Upper lobe of right lung (tissue), 1 donor: ENCODE data around the gene BAIAP2L2. TPM values are rescaled to one million over a fixed set of nuclear protein-coding genes. Genes with fewer than 3 reads are reported as not detected.

Source experiments
- ATAC-seq: fragments of 200-7000 bp; cut with Tn5 transposase; one replicate; pipeline ENCODE4 v1.9.1; 2020; ENCODE audit warnings: mild to moderate bottlenecking, moderate library complexity
- DNase-seq: peaks from one replicate; pipeline ENCODE4 v3.0.0-alpha.2; 2020
- H3K27ac ChIP-seq: fragments of 200-600 bp; one replicate; pipeline ENCODE4 v1.8.0; 2022
- H3K27me3 ChIP-seq: fragments of 200-600 bp; one replicate; pipeline ENCODE4 v1.8.0; 2022; ENCODE audit warnings: mild to moderate bottlenecking
- H3K36me3 ChIP-seq: fragments of 200-600 bp; one replicate; pipeline ENCODE4 v1.8.0; 2022
- H3K4me1 ChIP-seq: fragments of 200-600 bp; one replicate; pipeline ENCODE4 v1.8.0; 2022
- H3K4me3 ChIP-seq: fragments of 200-600 bp; one replicate; pipeline ENCODE4 v1.8.0; 2022; ENCODE audit warnings: mild to moderate bottlenecking
- H3K9me3 ChIP-seq: fragments of 200-600 bp; one replicate; pipeline ENCODE4 v1.8.0; 2022
- intact Hi-C: fragments of 100-400 bp; cut with DNase I; formaldehyde crosslinking; loops from one replicate; pipeline ENCODE4 v1.11.0; 2022
- total RNA-seq: library from RNA; stranded (reverse); fragmentation: NEBNext Ultra II Directional; extraction: Animal tissue kit (Norgen Biotek cat#: 25700); gene quantifications from one replicate; pipeline ENCODE4 v1.2.1, GENCODE V29; 2021
- TF ChIP-seq, protein P1 (sequence below): fragments of 200-600 bp; IDR thresholded peaks from one replicate; pipeline ENCODE4 v1.8.0; 2022; ENCODE audit warnings: antibody characterized with exemption
- donor health status: DM: no; HTN: yes; CAD: no; lungs with severe emphysema.

BAIAP2L2 gene
- total RNA-seq, 1 donor from 2014 or later, result 0.29 TPM

DNA sequence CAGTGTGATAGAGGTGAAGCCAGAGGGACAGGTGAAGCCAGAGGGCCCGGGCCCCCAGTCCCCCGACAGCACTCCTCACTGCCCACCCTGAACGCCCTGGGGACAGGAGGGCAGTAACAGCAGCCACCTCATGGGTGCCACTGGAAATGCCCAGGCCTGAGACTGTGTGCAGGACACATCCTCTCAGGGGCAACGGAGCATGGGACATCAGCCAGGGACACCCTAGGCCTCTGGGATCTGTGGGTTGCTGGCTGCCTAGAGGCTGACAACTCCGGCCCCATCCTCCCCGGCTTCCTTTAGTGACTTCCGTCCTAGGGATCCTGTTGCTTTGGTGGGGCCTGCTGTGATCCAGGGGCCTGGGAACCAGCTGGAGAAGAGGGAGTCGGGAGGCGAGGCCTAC is 17.4 kb upstream of the BAIAP2L2 start:
- Histone ChIP-seq H3K27ac (no peak overlapping the region), H3K4me1 (no peaks in the 10 kb centered on the region), H3K9me3 (no peaks in the 10 kb centered on the region), H3K4me3 (no peak overlapping the region), H3K27me3 (no peaks in the 10 kb centered on the region), H3K36me3 (peaks cover 9% of the 10 kb centered on the region)
- DNase-seq, result no peak
- TF ChIP-seq, protein P1, sequence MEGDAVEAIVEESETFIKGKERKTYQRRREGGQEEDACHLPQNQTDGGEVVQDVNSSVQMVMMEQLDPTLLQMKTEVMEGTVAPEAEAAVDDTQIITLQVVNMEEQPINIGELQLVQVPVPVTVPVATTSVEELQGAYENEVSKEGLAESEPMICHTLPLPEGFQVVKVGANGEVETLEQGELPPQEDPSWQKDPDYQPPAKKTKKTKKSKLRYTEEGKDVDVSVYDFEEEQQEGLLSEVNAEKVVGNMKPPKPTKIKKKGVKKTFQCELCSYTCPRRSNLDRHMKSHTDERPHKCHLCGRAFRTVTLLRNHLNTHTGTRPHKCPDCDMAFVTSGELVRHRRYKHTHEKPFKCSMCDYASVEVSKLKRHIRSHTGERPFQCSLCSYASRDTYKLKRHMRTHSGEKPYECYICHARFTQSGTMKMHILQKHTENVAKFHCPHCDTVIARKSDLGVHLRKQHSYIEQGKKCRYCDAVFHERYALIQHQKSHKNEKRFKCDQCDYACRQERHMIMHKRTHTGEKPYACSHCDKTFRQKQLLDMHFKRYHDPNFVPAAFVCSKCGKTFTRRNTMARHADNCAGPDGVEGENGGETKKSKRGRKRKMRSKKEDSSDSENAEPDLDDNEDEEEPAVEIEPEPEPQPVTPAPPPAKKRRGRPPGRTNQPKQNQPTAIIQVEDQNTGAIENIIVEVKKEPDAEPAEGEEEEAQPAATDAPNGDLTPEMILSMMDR, result no peak
- intact Hi-C loops, result no loop called here
- no peak for ATAC-seq

DNA sequence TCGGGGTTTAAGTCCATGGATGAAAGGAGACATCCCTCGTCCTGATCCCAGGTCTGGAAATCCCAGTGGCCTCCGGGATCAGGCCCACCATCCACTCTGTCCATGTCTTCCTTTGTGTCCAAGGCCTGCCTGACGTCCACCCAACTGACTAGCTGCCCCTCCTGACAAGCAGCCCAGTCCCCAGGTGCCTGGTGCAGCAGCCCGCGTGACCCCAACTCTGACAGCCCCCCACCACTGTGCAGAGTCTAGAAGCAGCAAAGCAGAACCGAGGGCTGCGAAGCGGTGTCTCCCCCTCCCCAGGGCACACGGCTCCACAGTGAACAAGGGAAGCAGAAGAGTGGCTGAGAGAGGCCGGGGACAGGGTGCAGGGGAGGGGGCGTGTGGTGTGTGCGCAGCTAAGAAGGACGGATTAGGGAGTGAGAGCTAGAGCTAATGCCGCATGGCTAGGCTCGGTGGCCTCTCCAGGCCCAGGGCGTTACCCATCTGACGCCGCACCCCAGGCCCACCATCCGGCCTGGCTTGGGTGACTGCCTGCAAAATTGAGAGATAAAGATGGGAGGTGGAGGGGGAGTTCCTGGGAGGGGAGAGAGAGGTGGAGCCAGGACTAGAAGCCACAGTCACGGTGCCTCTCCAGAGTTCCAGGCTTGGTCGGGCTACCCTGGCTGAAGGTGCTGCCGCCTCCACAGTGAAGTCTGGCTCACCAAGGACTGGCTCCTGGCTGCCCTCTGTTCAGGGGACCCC is 16.6 kb upstream of the BAIAP2L2 start:
- Histone ChIP-seq H3K27me3 (no peaks in the 10 kb centered on the region), H3K36me3 (peaks cover 1% of the 10 kb centered on the region), H3K27ac (no peak overlapping the region), H3K4me3 (no peak overlapping the region), H3K9me3 (no peaks in the 10 kb centered on the region), H3K4me1 (no peaks in the 10 kb centered on the region)
- TF ChIP-seq, protein P1, result no peak
- no peak for DNase-seq
- ATAC-seq, result no peak
- intact Hi-C loops, result no loop called here

DNA sequence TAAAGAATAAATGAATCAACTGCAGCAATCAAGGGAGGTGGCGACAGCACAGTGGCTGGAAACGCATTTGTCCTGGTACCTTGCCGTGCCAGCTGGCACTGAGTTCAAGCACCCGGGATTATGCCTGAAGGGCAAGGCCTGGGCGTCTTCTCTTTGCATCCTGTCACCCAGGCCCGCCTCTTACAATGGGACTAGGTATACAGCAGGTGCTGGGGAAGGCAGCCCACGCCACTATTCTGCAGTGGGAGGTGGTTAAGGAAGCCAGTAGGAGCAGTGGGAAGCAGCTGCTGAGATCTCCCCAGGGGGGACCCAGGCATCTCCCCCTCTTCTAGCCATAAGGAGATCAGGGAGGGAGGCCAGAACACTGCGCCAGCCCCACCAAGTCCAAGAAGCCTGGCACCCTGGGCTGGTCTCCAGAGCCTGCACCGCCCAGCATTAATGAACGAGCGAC is 15.3 kb upstream of the BAIAP2L2 start:
- TF ChIP-seq, protein P1, result no peak
- Histone ChIP-seq H3K4me3 (no peak overlapping the region), H3K36me3 (no peaks in the 10 kb centered on the region), H3K27ac (no peak overlapping the region), H3K9me3 (no peaks in the 10 kb centered on the region), H3K4me1 (no peaks in the 10 kb centered on the region), H3K27me3 (no peaks in the 10 kb centered on the region)
- no peak for ATAC-seq
- intact Hi-C loops, result no loop called here
- DNase-seq, result no peak

DNA sequence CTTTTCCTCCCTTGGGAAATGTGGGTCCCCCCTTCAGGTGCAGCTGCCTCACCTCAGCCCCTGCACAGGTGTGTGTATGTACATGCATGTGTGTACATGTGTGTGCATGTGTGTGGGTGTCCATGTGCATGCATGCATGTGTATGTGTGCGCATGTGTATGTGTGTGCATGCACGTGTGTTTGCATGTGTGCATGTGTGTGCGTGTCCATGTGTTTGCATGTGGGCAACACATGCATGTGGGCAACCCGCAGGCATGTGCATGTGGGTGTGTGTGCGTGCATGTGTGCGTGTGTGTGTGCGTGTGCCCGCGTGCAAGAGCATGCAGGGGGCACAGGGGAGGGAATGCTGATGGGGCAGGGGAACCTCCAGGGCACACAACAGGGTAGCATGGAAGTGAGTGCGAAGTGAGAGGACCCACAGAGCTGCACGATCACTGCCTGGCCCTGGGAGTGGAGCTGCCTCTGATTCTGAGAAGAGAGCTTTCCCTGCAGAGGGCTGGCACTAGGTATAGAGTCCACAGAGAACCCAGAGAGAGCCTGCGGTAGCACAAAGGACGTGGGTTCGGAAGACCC is 14.6 kb upstream of the BAIAP2L2 start:
- Histone ChIP-seq H3K9me3 (no peaks in the 10 kb centered on the region), H3K4me1 (no peaks in the 10 kb centered on the region), H3K27me3 (no peaks in the 10 kb centered on the region), H3K4me3 (no peak overlapping the region), H3K27ac (no peak overlapping the region), H3K36me3 (no peaks in the 10 kb centered on the region)
- DNase-seq (no peak), ATAC-seq (no peak)
- TF ChIP-seq, protein P1, result no peak
- intact Hi-C loops, result no loop called here

DNA sequence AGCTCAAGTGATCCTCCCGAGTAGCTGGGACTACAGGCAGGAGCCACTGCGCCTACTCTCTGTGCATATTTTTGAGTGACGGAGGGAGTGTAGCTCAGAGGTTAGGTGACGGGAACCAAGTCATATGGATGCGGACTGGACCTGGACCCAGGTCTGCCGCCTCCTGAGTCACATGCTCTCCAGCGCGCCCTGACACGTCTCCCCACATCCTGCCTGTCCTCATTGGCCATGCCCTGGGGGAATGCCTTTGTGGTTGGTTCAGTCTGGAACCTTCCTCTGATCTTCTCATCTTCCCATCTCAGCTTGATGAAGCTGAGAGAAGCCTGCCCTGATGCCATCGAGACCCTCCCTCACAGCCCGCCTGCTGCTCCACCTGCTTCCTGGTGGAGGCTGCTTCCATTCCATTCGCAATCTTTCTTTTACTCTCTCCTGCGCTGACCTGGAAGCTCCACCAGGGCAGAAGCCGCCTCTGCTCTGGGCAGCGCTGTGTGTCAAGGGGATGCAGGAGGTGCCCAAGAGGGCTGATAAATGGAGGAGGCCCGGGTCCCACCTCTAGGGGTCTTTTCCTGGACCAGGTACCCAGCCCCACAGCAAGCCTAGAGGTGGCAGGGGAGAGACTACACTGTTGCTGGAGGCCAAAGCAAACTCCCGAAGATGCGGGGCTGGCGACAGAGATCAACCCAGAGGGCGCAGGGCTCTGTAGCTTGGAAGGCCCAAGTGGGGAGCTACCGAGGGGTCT is 13.9 kb upstream of the BAIAP2L2 start:
- H3K4me3 ChIP-seq, result no peak overlapping the region
- H3K4me1 ChIP-seq, result no peaks in the 10 kb centered on the region
- H3K36me3 ChIP-seq, result no peaks in the 10 kb centered on the region
- H3K27ac ChIP-seq, result no peak overlapping the region
- DNase-seq (no peak), ATAC-seq (no peak)
- no peaks in the 10 kb centered on the region for H3K27me3 ChIP-seq
- H3K9me3 ChIP-seq, result no peaks in the 10 kb centered on the region
- TF ChIP-seq, protein P1, result no peak
- intact Hi-C loops, result no loop called here
